ENCODE results near the gene ZNF609.
A peak's percentile ranks its signal among the peaks of the same experiment; 100 is the strongest.

Gene ZNF609

GRCh38 chr15:64574301-64575017 is 114.1 kb downstream of the ZNF609 start:
- POLR2A ChIA-PET (ENCODE audit: low non-redundant PET) = interaction anchor here (0.7 kb wide), 1 partner anchor 191 kb away, joined by 10 read pairs; no protein-coding TSS in a partner anchor
- peak; percentile 91 for DNase-seq (ENCODE audit: low spot score)
- H3K27ac ChIP-seq = no peak overlapping the region
- CTCF ChIA-PET = no interaction called here
- TF ChIP-seq CTCF (conservative IDR thresholded peaks at IDR 0.05; ENCODE audit: low read depth) = no peak

- H3K27ac ChIP-seq = no peak overlapping the region
- ChIA-PET POLR2A (ENCODE audit: low non-redundant PET) (no interaction called here), CTCF (interaction anchor here (0.6 to 0.7 kb wide), 2 partner anchors 77 to 690 kb away, joined by 3 to 6 read pairs; no protein-coding TSS in a partner anchor)
- no peak for TF ChIP-seq CTCF (conservative IDR thresholded peaks at IDR 0.05; ENCODE audit: low read depth)
- DNase-seq (ENCODE audit: low spot score) = no peak
Observed at GRCh38 chr15:64580696-64581407, 120.5 kb downstream of the ZNF609 start.

GRCh38 chr15:64581408-64581761 is 121.0 kb downstream of the ZNF609 start:
- no peak overlapping the region for H3K27ac ChIP-seq
- CTCF ChIA-PET = interaction anchor here (0.6 to 0.7 kb wide), 2 partner anchors 78 to 690 kb away, joined by 3 to 6 read pairs; no protein-coding TSS in a partner anchor
- DNase-seq (ENCODE audit: low spot score) = no peak
- no peak for TF ChIP-seq CTCF (conservative IDR thresholded peaks at IDR 0.05; ENCODE audit: low read depth)
- POLR2A ChIA-PET (ENCODE audit: low non-redundant PET) = no interaction called here

GRCh38 chr15:64582202-64582601 is 121.8 kb downstream of the ZNF609 start:
- ChIA-PET POLR2A (ENCODE audit: low non-redundant PET) (no interaction called here), CTCF (interaction anchor here (0.6 kb wide), 2 partner anchors 351 to 948 kb away, joined by 4 to 5 read pairs; no protein-coding TSS in a partner anchor)
- no peak overlapping the region for H3K27ac ChIP-seq
- TF ChIP-seq CTCF (conservative IDR thresholded peaks at IDR 0.05; ENCODE audit: low read depth) = no peak
- no peak for DNase-seq (ENCODE audit: low spot score)

- H3K27ac ChIP-seq = no peak overlapping the region
- POLR2A ChIA-PET (ENCODE audit: low non-redundant PET) = no interaction called here
- no peak for DNase-seq (ENCODE audit: low spot score)
- CTCF ChIA-PET = interaction anchor here (0.7 kb wide), 2 partner anchors 36 to 908 kb away, joined by 3 read pairs; no protein-coding TSS in a partner anchor
- TF ChIP-seq CTCF (conservative IDR thresholded peaks at IDR 0.05; ENCODE audit: low read depth) = no peak
Observed at GRCh38 chr15:64583519-64583918, 123.1 kb downstream of the ZNF609 start.

- TF ChIP-seq CTCF (conservative IDR thresholded peaks at IDR 0.05; ENCODE audit: low read depth) = no peak
- POLR2A ChIA-PET (ENCODE audit: low non-redundant PET) = no interaction called here
Observed at GRCh38 chr15:64583983-64584382, 123.6 kb downstream of the ZNF609 start.

More at GRCh38 chr15:64583983-64584382, 123.6 kb downstream of the ZNF609 start:
- CTCF ChIA-PET = interaction anchor here (0.7 kb wide), 1 partner anchor 36 kb away, joined by 3 read pairs; no protein-coding TSS in a partner anchor
- no peak for DNase-seq (ENCODE audit: low spot score)
- no peak overlapping the region for H3K27ac ChIP-seq

Data from RWPE1 (cell line).